ENCODE data around the gene CAMK1D. TPM values are rescaled to one million over a fixed set of nuclear protein-coding genes. Genes with fewer than 3 reads are reported as not detected.

The CAMK1D gene
- polyA plus RNA-seq, 1 donor (not counting 4 experiments of a cell fraction or from before 2014, with no cell fraction given) = 0.76 TPM

DNA sequence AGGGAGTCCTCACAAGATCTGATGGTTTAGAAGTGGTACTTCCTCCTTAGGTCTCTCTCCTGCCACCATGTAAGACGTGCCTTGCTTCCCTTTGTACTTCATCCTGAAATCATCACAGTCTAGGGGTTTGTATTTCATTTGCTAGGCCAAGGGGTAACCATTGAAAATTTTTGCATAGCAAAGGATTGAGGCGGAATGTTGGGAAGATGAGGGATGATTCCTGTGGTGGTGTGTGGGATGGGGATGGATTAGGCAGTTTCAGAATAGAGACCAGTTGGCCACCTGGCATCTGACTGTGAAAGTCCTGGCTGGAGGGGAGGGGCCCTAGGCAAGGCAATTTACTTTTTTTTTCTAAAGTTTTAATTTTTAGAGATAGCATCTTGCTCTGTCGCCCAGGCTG lies 222.9 kb downstream of the CAMK1D start:
- TF ChIP-seq, protein P1, sequence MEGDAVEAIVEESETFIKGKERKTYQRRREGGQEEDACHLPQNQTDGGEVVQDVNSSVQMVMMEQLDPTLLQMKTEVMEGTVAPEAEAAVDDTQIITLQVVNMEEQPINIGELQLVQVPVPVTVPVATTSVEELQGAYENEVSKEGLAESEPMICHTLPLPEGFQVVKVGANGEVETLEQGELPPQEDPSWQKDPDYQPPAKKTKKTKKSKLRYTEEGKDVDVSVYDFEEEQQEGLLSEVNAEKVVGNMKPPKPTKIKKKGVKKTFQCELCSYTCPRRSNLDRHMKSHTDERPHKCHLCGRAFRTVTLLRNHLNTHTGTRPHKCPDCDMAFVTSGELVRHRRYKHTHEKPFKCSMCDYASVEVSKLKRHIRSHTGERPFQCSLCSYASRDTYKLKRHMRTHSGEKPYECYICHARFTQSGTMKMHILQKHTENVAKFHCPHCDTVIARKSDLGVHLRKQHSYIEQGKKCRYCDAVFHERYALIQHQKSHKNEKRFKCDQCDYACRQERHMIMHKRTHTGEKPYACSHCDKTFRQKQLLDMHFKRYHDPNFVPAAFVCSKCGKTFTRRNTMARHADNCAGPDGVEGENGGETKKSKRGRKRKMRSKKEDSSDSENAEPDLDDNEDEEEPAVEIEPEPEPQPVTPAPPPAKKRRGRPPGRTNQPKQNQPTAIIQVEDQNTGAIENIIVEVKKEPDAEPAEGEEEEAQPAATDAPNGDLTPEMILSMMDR (optimal IDR thresholded peaks at IDR 0.05 in 1 of 3, IDR thresholded peaks at IDR 0.05 in 1 of 3, conservative IDR thresholded peaks at IDR 0.05 in 1 of 3; ENCODE audit: extremely low read depth in 1 of 3, insufficient read depth in 2 of 3, low read length in 3 of 3) = no peak
- no peak for TF ChIP-seq EZH2 (IDR thresholded peaks at IDR 0.05; ENCODE audit: low read length)
- no peak overlapping the region for H3K9ac ChIP-seq (ENCODE audit: control insufficient read depth, extremely low read depth, insufficient read depth, low read length)
- H3K4me3 ChIP-seq (ENCODE audit: control insufficient read depth in 2 of 3, extremely low read depth in 1 of 3, insufficient read depth in 2 of 3, low read depth in 1 of 3, low read length in 3 of 3) = no peak overlapping the region
- no peak overlapping the region for H3K4me2 ChIP-seq (ENCODE audit: control insufficient read depth, extremely low read depth, insufficient read depth, low read depth, low read length)
- no peaks in the 10 kb centered on the region for H3K27me3 ChIP-seq (ENCODE audit: control insufficient read depth, extremely low read depth, insufficient read depth, low read length)
- no peak overlapping the region for H3K27ac ChIP-seq (ENCODE audit: control insufficient read depth, insufficient read depth, low read length)
- no peaks in the 10 kb centered on the region for H3K4me1 ChIP-seq (ENCODE audit: control insufficient read depth, extremely low read depth, insufficient read depth, low read length)
- FAIRE-seq (no peak), DNase-seq (ENCODE audit: low read depth, low spot score) (no peak)
- H2AFZ ChIP-seq (ENCODE audit: control insufficient read depth, low read length) = no peak overlapping the region
- H4K20me1 ChIP-seq (ENCODE audit: control insufficient read depth, extremely low read depth, insufficient read depth, low read length) = no peaks in the 10 kb centered on the region
- no peaks in the 10 kb centered on the region for H3K9me1 ChIP-seq (ENCODE audit: control insufficient read depth, extremely low read depth, insufficient read depth, low read length)
- H3K36me3 ChIP-seq (ENCODE audit: control insufficient read depth in 2 of 2, extremely low read depth in 1 of 2, insufficient read depth in 2 of 2, low read length in 2 of 2) = no peaks in the 10 kb centered on the region
- peaks cover 2% of the 10 kb centered on the region for H3K9me3 ChIP-seq (ENCODE audit: control insufficient read depth, low read depth, low read length)
- dilution Hi-C loops (cut with MboI; ENCODE audit: extremely low pct_ligation_motif_present, low sequenced_read_pairs) = no loop called here
- no peaks in the 10 kb centered on the region for H3K79me2 ChIP-seq (ENCODE audit: control insufficient read depth, insufficient read depth, low read length)

DNA sequence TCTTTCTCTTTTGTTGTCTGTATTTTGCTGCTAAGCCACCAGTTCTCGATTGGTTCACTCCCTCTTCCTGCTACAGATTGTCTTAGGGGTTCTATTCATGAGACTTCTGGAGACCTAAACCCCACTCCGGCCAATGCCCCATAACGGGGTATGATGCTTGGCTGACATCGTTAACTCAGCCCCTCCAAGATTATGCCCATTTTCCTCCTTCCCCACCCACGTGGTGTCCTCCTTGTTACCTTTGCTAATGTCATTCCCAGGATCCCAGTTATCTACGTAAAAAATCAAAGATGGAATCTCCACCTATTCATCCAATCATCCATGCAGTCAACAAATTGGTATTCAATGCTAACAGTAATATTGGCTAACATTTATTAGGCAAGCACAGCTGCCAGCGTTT lies 228.3 kb downstream of the CAMK1D start:
- no peak for DNase-seq (ENCODE audit: low read depth, low spot score)
- FAIRE-seq = no peak
- Histone ChIP-seq H3K9ac (ENCODE audit: control insufficient read depth, extremely low read depth, insufficient read depth, low read length) (no peak overlapping the region), H3K27ac (ENCODE audit: control insufficient read depth, insufficient read depth, low read length) (no peak overlapping the region), H4K20me1 (ENCODE audit: control insufficient read depth, extremely low read depth, insufficient read depth, low read length) (no peaks in the 10 kb centered on the region), H3K9me1 (ENCODE audit: control insufficient read depth, extremely low read depth, insufficient read depth, low read length) (no peaks in the 10 kb centered on the region), H2AFZ (ENCODE audit: control insufficient read depth, low read length) (no peak overlapping the region), H3K36me3 (ENCODE audit: control insufficient read depth in 2 of 2, extremely low read depth in 1 of 2, insufficient read depth in 2 of 2, low read length in 2 of 2) (no peaks in the 10 kb centered on the region), H3K4me2 (ENCODE audit: control insufficient read depth, extremely low read depth, insufficient read depth, low read depth, low read length) (no peak overlapping the region), H3K4me1 (ENCODE audit: control insufficient read depth, extremely low read depth, insufficient read depth, low read length) (no peaks in the 10 kb centered on the region), H3K27me3 (ENCODE audit: control insufficient read depth, extremely low read depth, insufficient read depth, low read length) (no peaks in the 10 kb centered on the region), H3K9me3 (ENCODE audit: control insufficient read depth, low read depth, low read length) (peaks cover 2% of the 10 kb centered on the region), H3K79me2 (ENCODE audit: control insufficient read depth, insufficient read depth, low read length) (no peaks in the 10 kb centered on the region), H3K4me3 (ENCODE audit: control insufficient read depth in 2 of 3, extremely low read depth in 1 of 3, insufficient read depth in 2 of 3, low read depth in 1 of 3, low read length in 3 of 3) (no peak overlapping the region)
- no peak for TF ChIP-seq EZH2 (IDR thresholded peaks at IDR 0.05; ENCODE audit: low read length)
- TF ChIP-seq, protein P1 (optimal IDR thresholded peaks at IDR 0.05 in 1 of 3, IDR thresholded peaks at IDR 0.05 in 1 of 3, conservative IDR thresholded peaks at IDR 0.05 in 1 of 3; ENCODE audit: extremely low read depth in 1 of 3, insufficient read depth in 2 of 3, low read length in 3 of 3) = no peak
- dilution Hi-C loops (cut with MboI; ENCODE audit: extremely low pct_ligation_motif_present, low sequenced_read_pairs) = no loop called here

All from keratinocyte (primary cell).